ENCODE measurements around the gene ADK. TPM values are rescaled to one million over a fixed set of nuclear protein-coding genes. Genes with fewer than 3 reads are reported as not detected.
A peak's percentile ranks its signal among the peaks of the same experiment; 100 is the strongest.
"Not testable (repeated sequence)": the region's sequence is repeated elsewhere in the genome, so short reads cannot be mapped to it uniquely, and the experiment has no call there.

Gene ADK
- total RNA-seq, 1 donor from 2014 or later: 40.2 TPM

- Histone ChIP-seq H3K9me3 (no peaks in the 10 kb centered on the region), H3K4me1 (peaks cover 37% of the 10 kb centered on the region), H3K36me3 (peaks cover 14% of the 10 kb centered on the region), H3K27me3 (ENCODE audit: low read depth) (no peaks in the 10 kb centered on the region), H3K27ac (no peak overlapping the region), H3K4me3 (no peak overlapping the region)
- ATAC-seq (peak in 1 of 2 donors; percentile 73), DNase-seq (no peak)
- intact Hi-C loops (cut with DNase I): no loop called here
- TF ChIP-seq CTCF (IDR thresholded peaks at IDR 0.05): no peak
These were observed 5.9 kb upstream of the ADK start for GRCh38 chr10:74145133-74145532.

GRCh38 chr10:74146980-74147379, 4.0 kb upstream of the ADK start:
- H3K4me3 ChIP-seq; ATAC-seq; H3K9me3 ChIP-seq; intact Hi-C loops (cut with DNase I); DNase-seq; H3K27ac ChIP-seq; H3K27me3 ChIP-seq (ENCODE audit: low read depth): not testable (repeated sequence)
- peaks cover 14% of the 10 kb centered on the region for H3K36me3 ChIP-seq
- peaks cover 41% of the 10 kb centered on the region for H3K4me1 ChIP-seq

GRCh38 chr10:74150204-74150989, 624 bp upstream of the ADK start, which contains the start of gene AP3M1:
AP3M1 (minus strand) TSS chr10:74150828; CDS start chr10:74138379, 12,449 bp downstream.
- peaks cover 52% of the 10 kb centered on the region for H3K4me1 ChIP-seq
- peak within 1 kb of the TSS; percentile 86 for H3K4me3 ChIP-seq
- DNase-seq (peak; percentile 90), ATAC-seq (peak; percentile 85 to 86)
- no peak for TF ChIP-seq CTCF (IDR thresholded peaks at IDR 0.05)
- H3K9me3 ChIP-seq: no peaks in the 10 kb centered on the region
- no peaks in the 10 kb centered on the region for H3K27me3 ChIP-seq (ENCODE audit: low read depth)
- intact Hi-C loops (cut with DNase I): no loop called here
- peaks cover 14% of the 10 kb centered on the region for H3K36me3 ChIP-seq
- peak within 1 kb of the TSS; percentile 93 for H3K27ac ChIP-seq

GRCh38 chr10:74151879-74152722, 1.1 kb downstream of the ADK start:
- no peak for TF ChIP-seq CTCF (IDR thresholded peaks at IDR 0.05)
- peak overlapping the region; percentile 93 for H3K27ac ChIP-seq
- DNase-seq: no peak
- intact Hi-C loops (cut with DNase I): no loop called here
- peaks cover 48% of the 10 kb centered on the region for H3K4me1 ChIP-seq
- H3K27me3 ChIP-seq (ENCODE audit: low read depth): no peaks in the 10 kb centered on the region
- H3K4me3 ChIP-seq: peak overlapping the region; percentile 86
- no peak for ATAC-seq
- H3K36me3 ChIP-seq: peaks cover 8% of the 10 kb centered on the region
- no peaks in the 10 kb centered on the region for H3K9me3 ChIP-seq

- Histone ChIP-seq H3K4me3 (peak overlapping the region; percentile 15), H3K4me1 (peaks cover 50% of the 10 kb centered on the region), H3K27ac (no peak overlapping the region), H3K9me3 (no peaks in the 10 kb centered on the region), H3K27me3 (ENCODE audit: low read depth) (no peaks in the 10 kb centered on the region), H3K36me3 (peaks cover under 1% of the 10 kb centered on the region)
- intact Hi-C loops (cut with DNase I): no loop called here
- DNase-seq (no peak), ATAC-seq (no peak)
- TF ChIP-seq CTCF (IDR thresholded peaks at IDR 0.05): peak; percentile 34
These were observed 2.1 kb downstream of the ADK start for GRCh38 chr10:74153123-74153522.
